SK-N-SH treated with all-trans-retinoic acid at 6 μM for 48 hours (cell line): ENCODE results near the gene SLC6A7.

Experiments used
- ATAC-seq: fragments of 200-7000 bp; cut with Tn5 transposase; 3 replicates; pipeline ENCODE4 v1.9.1; 2020; ENCODE audit warnings: mild to moderate bottlenecking, moderate library complexity
- CSDC2 ChIP-seq: fragments of 250-450 bp; sonication (Bioruptor Pico); IDR thresholded peaks from 2 replicates; pipeline ENCODE4 v1.5.0; 2020; ENCODE audit warnings: mild to moderate bottlenecking, moderate library complexity
- CSRNP3 ChIP-seq: fragments of 250-450 bp; sonication (Bioruptor Pico); IDR thresholded peaks from 2 replicates; pipeline ENCODE4 v1.5.1; 2021; ENCODE audit warnings: mild to moderate bottlenecking, moderate library complexity
- ESRRG ChIP-seq: fragments of 250-450 bp; sonication (Bioruptor Pico); IDR thresholded peaks from 2 replicates; pipeline ENCODE4 v1.6.1; 2021; ENCODE audit warnings: mild to moderate bottlenecking
- ISL1 ChIP-seq: fragments of 250-450 bp; sonication (Bioruptor Pico); IDR thresholded peaks from 2 replicates; pipeline ENCODE4 v2.1.2; 2022; ENCODE audit warnings: mild to moderate bottlenecking, moderate library complexity
- OSR1 ChIP-seq: fragments of 250-450 bp; sonication (Bioruptor Pico); IDR thresholded peaks from 2 replicates; pipeline ENCODE4 v1.8.0; 2022; ENCODE audit warnings: moderate library complexity, mild to moderate bottlenecking, inconsistent platforms
- PPARA ChIP-seq: fragments of 250-450 bp; sonication (Bioruptor Pico); IDR thresholded peaks from 2 replicates; pipeline ENCODE4 v1.5.0; 2020; ENCODE audit warnings: mild to moderate bottlenecking, borderline replicate concordance
- RARB ChIP-seq: fragments of 250-450 bp; sonication (Bioruptor Pico); IDR thresholded peaks from 2 replicates; pipeline ENCODE4 v1.8.0; 2021; ENCODE audit warnings: mild to moderate bottlenecking, moderate library complexity
- SNAI2 ChIP-seq: fragments of 250-450 bp; sonication (Bioruptor Pico); IDR thresholded peaks from 2 replicates; pipeline ENCODE4 v1.5.0; 2020; ENCODE audit warnings: mild to moderate bottlenecking, moderate library complexity
- TCF4 ChIP-seq: fragments of 250-450 bp; sonication (Bioruptor Pico); IDR thresholded peaks from 2 replicates; pipeline ENCODE4 v1.8.0; 2021; ENCODE audit warnings: mild to moderate bottlenecking, moderate library complexity, borderline replicate concordance
- TOX ChIP-seq: fragments of 250-450 bp; sonication (Bioruptor Pico); IDR thresholded peaks from 2 replicates; pipeline ENCODE4 v1.8.0; 2021; ENCODE audit warnings: mild to moderate bottlenecking, moderate library complexity, borderline replicate concordance
- TSHZ2 ChIP-seq: fragments of 250-450 bp; sonication (Bioruptor Pico); IDR thresholded peaks from 2 replicates; pipeline ENCODE4 v1.5.0; 2020; ENCODE audit warnings: mild to moderate bottlenecking, moderate library complexity
- ZC3H10 ChIP-seq: fragments of 250-450 bp; sonication (Bioruptor Pico); IDR thresholded peaks from 2 replicates; pipeline ENCODE4 v1.5.1; 2021; ENCODE audit warnings: mild to moderate bottlenecking, moderate library complexity
- ZFP3 ChIP-seq: fragments of 250-450 bp; sonication (Bioruptor Pico); IDR thresholded peaks from 2 replicates; pipeline ENCODE4 v1.5.0; 2020; ENCODE audit warnings: mild to moderate bottlenecking, moderate library complexity
- ZFP30 ChIP-seq: fragments of 450-650 bp; formaldehyde crosslinking; IDR thresholded peaks from 2 replicates; pipeline ENCODE4 v1.5.0; 2022; ENCODE audit warnings: mild to moderate bottlenecking, moderate library complexity
- ZNF565 ChIP-seq: fragments of 450-650 bp; formaldehyde crosslinking; conservative IDR thresholded peaks from 2 replicates; pipeline ENCODE4 v1.5.0; 2020; ENCODE audit warnings: low read depth, mild to moderate bottlenecking, moderate library complexity
- ZNF70 ChIP-seq: fragments of 450-650 bp; formaldehyde crosslinking; IDR thresholded peaks from 2 replicates; pipeline ENCODE4 v1.5.0; 2020; ENCODE audit warnings: mild to moderate bottlenecking, moderate library complexity
- ZNF8 ChIP-seq: fragments of 450-650 bp; formaldehyde crosslinking; IDR thresholded peaks from 2 replicates; pipeline ENCODE4 v1.5.0; 2020; ENCODE audit warnings: mild to moderate bottlenecking, moderate library complexity
- TF ChIP-seq, protein P1 (sequence below): fragments of 250-450 bp; sonication (Bioruptor Pico); IDR thresholded peaks from 2 replicates; pipeline ENCODE4 v1.8.0; 2021; ENCODE audit warnings: low read depth, mild to moderate bottlenecking, moderate library complexity, borderline replicate concordance
- TF ChIP-seq, protein P2 (sequence below): fragments of 250-450 bp; sonication (Bioruptor Pico); IDR thresholded peaks from 2 replicates; pipeline ENCODE4 v1.5.1; 2020; ENCODE audit warnings: low read depth, mild to moderate bottlenecking, moderate library complexity

Gene SLC6A7

DNA sequence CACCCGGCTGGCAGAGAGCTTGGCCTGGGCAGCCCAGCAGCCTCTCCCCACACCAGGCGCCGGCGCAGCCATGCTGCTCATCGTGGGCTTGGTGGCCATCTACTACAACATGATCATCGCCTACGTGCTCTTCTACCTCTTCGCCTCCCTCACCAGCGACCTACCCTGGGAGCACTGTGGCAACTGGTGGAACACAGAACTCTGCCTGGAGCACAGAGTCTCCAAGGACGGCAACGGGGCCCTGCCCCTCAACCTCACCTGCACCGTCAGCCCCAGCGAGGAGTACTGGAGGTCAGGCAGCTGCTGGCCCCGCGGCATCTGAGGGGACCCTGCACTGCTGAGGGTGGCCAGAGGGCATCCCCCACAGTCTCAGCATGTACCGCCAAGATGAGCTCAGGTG, 7.1 kb downstream of the SLC6A7 start (continued):
- TF ChIP-seq RARB (CRISPR knock-in tag), result no peak
- TF ChIP-seq ZNF565 (CRISPR knock-in tag), result no peak
- TF ChIP-seq SNAI2 (CRISPR knock-in tag), result no peak
- no peak for TF ChIP-seq ZC3H10

GRCh38 chr5:150197476-150197875, 7.6 kb downstream of the SLC6A7 start:
- no peak for TF ChIP-seq ZFP3 (CRISPR knock-in tag)
- TF ChIP-seq ZNF565 (CRISPR knock-in tag), result no peak
- TF ChIP-seq TOX (CRISPR knock-in tag), result no peak
- no peak for TF ChIP-seq TCF4 (CRISPR knock-in tag)
- TF ChIP-seq ISL1 (CRISPR knock-in tag), result no peak
- no peak for TF ChIP-seq PPARA (CRISPR knock-in tag)
- TF ChIP-seq, all 23 proteins: peak for 0
- no peak for ATAC-seq

- TF ChIP-seq OSR1 (CRISPR knock-in tag) (no peak), CSRNP3 (no peak)
- TF ChIP-seq, all 23 proteins: peak for 0
- no peak for ATAC-seq
Observed at GRCh38 chr5:150202501-150202900, 12.6 kb downstream of the SLC6A7 start.

- ATAC-seq, result no peak
- TF ChIP-seq OSR1 (CRISPR knock-in tag), result no peak
- TF ChIP-seq, protein P1, sequence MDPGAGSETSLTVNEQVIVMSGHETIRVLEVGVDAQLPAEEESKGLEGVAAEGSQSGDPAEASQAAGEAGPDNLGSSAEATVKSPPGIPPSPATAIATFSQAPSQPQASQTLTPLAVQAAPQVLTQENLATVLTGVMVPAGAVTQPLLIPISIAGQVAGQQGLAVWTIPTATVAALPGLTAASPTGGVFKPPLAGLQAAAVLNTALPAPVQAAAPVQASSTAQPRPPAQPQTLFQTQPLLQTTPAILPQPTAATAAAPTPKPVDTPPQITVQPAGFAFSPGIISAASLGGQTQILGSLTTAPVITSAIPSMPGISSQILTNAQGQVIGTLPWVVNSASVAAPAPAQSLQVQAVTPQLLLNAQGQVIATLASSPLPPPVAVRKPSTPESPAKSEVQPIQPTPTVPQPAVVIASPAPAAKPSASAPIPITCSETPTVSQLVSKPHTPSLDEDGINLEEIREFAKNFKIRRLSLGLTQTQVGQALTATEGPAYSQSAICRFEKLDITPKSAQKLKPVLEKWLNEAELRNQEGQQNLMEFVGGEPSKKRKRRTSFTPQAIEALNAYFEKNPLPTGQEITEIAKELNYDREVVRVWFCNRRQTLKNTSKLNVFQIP, result no peak
- TF ChIP-seq ZNF8 (CRISPR knock-in tag), result no peak
- TF ChIP-seq ESRRG (CRISPR knock-in tag), result no peak
Observed at GRCh38 chr5:150203832-150204589, 14.1 kb downstream of the SLC6A7 start.

GRCh38 chr5:150204590-150204960, 14.7 kb downstream of the SLC6A7 start:
- no peak for ATAC-seq
- TF ChIP-seq TSHZ2 (CRISPR knock-in tag) (no peak), ZFP3 (CRISPR knock-in tag) (no peak), ZNF565 (CRISPR knock-in tag) (no peak), ZNF70 (CRISPR knock-in tag) (no peak), TCF4 (CRISPR knock-in tag) (no peak), CSDC2 (CRISPR knock-in tag) (no peak), PPARA (CRISPR knock-in tag) (no peak), ZFP30 (CRISPR knock-in tag) (no peak)
- TF ChIP-seq, protein P1, result no peak
- TF ChIP-seq, protein P2, sequence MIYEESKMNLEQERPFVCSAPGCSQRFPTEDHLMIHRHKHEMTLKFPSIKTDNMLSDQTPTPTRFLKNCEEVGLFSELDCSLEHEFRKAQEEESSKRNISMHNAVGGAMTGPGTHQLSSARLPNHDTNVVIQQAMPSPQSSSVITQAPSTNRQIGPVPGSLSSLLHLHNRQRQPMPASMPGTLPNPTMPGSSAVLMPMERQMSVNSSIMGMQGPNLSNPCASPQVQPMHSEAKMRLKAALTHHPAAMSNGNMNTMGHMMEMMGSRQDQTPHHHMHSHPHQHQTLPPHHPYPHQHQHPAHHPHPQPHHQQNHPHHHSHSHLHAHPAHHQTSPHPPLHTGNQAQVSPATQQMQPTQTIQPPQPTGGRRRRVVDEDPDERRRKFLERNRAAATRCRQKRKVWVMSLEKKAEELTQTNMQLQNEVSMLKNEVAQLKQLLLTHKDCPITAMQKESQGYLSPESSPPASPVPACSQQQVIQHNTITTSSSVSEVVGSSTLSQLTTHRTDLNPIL (CRISPR knock-in tag), result no peak
